ENCODE data around the gene DMKN.

DMKN gene, protein sequence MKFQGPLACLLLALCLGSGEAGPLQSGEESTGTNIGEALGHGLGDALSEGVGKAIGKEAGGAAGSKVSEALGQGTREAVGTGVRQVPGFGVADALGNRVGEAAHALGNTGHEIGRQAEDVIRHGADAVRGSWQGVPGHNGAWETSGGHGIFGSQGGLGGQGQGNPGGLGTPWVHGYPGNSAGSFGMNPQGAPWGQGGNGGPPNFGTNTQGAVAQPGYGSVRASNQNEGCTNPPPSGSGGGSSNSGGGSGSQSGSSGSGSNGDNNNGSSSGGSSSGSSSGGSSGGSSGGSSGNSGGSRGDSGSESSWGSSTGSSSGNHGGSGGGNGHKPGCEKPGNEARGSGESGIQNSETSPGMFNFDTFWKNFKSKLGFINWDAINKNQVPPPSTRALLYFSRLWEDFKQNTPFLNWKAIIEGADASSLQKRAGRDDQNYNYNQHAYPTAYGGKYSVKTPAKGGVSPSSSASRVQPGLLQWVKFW

DNA sequence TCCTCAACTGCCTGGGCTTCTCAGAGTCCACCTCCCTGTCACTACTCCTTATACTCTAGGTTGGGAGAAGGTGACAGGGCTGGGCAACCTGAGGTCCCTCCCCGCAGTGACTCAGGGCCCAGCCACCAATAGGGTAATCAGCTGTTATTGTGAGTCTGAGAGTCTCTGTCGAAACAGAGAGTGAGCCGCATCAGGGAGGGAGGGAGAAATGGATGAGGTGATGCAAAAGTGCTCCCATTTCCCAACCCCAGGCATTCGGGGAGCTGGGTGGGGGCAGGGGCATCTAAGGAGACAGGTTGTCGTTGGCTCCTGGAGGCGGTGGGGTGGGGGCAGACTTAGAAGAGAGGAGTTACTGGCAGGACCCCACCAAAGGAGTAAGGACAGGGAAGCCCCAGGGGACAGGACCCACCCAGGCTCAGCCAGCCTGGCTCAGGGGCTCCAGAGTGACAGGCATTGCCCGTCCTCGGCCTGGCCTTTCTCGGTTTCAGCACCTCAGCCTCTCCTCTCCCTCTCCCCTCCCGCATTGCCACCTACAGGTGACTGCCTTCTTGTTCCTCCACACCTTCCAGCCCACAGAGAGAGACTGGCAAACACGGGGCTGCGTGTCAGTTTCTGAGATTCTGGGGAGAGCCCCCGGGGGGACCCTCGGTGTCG, at the start of gene DMKN:
Gene DMKN (minus strand): TSS at position 22 of the 654 bp plus-strand sequence. CDS start 174 bp downstream, outside the sequence.
- H3K4me3 ChIP-seq (ENCODE audit: low read length): no peak within 1 kb of the TSS
- TF ChIP-seq, protein P1, sequence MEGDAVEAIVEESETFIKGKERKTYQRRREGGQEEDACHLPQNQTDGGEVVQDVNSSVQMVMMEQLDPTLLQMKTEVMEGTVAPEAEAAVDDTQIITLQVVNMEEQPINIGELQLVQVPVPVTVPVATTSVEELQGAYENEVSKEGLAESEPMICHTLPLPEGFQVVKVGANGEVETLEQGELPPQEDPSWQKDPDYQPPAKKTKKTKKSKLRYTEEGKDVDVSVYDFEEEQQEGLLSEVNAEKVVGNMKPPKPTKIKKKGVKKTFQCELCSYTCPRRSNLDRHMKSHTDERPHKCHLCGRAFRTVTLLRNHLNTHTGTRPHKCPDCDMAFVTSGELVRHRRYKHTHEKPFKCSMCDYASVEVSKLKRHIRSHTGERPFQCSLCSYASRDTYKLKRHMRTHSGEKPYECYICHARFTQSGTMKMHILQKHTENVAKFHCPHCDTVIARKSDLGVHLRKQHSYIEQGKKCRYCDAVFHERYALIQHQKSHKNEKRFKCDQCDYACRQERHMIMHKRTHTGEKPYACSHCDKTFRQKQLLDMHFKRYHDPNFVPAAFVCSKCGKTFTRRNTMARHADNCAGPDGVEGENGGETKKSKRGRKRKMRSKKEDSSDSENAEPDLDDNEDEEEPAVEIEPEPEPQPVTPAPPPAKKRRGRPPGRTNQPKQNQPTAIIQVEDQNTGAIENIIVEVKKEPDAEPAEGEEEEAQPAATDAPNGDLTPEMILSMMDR (conservative IDR thresholded peaks at IDR 0.05; ENCODE audit: low read depth, low read length): peak; percentile 37
- no peak for DNase-seq (ENCODE audit: low read depth)

DNA sequence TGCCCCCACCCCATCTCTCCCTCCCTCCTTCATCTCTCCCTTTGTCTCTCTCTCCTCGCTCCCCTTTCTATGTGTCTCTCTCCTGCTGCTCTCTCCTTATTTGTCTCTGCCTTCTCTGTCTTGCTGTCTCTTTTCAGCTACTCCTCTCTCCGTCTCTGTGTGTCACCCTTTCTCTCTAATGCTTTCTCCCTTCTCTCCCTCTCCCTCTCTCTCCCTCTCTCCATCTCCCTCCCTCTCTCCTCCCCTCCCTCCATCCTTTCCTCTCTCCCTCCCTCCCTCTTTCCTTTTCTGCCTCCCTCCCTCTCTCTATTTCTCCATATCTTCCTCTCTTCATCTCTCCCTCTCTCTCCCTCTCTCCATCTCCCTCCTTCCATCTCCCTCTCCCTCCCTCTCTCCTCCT, 49.3 kb upstream of the DMKN start:
- H3K4me3 ChIP-seq (ENCODE audit: low read length): no peak overlapping the region
- no peak for DNase-seq (ENCODE audit: low read depth)
- TF ChIP-seq, protein P1 (conservative IDR thresholded peaks at IDR 0.05; ENCODE audit: low read depth, low read length): no peak

- TF ChIP-seq, protein P1 (conservative IDR thresholded peaks at IDR 0.05; ENCODE audit: low read depth, low read length): no peak
Measured at GRCh38 chr19:35562336-35562735, 48.9 kb upstream of the DMKN start.

DNA sequence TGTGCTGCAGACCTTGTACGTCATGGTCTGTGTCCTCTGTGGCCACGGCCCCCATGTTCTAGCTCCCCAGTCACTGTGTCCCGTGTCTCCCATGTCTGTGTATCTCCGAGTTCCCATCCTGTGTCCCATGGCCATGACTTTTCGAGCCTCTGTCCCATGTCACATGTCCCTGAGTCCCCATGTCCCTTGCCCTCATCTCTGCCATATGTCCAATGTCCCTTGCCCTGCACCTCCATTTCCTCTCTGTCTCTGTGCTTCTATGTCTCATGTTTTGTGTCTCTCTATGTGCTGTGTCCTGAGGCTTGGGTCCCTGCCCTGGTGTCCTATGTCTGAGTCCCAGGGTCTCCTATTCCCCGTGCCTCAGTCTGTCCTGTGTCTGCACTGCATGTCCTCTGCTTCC, 48.0 kb upstream of the DMKN start:
- no peak for DNase-seq (ENCODE audit: low read depth)
- no peak overlapping the region for H3K4me3 ChIP-seq (ENCODE audit: low read length)
- TF ChIP-seq, protein P1 (conservative IDR thresholded peaks at IDR 0.05; ENCODE audit: low read depth, low read length): no peak

More at GRCh38 chr19:35562336-35562735, 48.9 kb upstream of the DMKN start:
- DNase-seq (ENCODE audit: low read depth): no peak
- H3K4me3 ChIP-seq (ENCODE audit: low read length): no peak overlapping the region

DNA sequence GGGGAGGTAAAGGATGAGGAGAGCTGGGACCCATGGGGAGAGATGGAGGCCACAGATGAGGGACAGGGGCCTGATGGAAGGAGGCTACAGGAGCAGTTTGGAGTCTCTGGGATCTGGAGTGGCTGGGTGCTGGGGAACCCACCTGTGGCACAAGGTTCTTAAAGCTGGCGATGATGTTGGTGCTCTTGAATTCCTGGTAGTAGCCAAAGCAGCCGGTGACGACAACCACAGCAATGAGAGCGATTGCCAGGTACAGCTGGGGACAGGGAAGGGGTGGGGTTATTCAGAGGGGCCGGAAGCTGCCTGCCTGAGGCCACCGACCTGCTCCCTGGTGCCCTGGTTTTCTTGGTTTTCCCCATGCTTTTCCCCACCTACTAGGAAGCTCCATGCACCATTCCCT, 47.2 kb upstream of the DMKN start:
- no peak for DNase-seq (ENCODE audit: low read depth)
- TF ChIP-seq, protein P1 (conservative IDR thresholded peaks at IDR 0.05; ENCODE audit: low read depth, low read length): no peak

DNA sequence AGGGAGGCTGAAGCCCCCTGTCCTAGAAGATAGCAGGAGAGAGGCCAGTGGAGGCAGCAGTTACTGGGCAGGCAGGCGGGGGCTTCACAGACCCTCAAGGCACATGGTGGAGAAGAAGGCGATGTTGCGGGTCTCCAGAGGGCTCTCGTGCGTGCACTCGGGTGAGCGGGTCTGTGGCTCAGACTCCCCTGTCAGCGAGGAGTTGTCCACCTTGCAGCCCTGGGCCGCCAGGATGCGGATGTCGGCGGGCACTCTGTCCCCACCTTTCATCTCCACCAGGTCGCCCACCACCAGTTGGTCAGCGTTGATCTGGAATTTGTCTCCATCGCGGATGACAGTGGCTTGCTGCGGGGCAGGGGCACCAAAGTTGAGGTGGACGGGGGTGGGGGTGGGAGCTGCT, 46.8 kb upstream of the DMKN start:
- TF ChIP-seq, protein P1 (conservative IDR thresholded peaks at IDR 0.05; ENCODE audit: low read depth, low read length): no peak
- DNase-seq (ENCODE audit: low read depth): no peak
- no peak overlapping the region for H3K4me3 ChIP-seq (ENCODE audit: low read length)

More for the DNA sequence above, 47.2 kb upstream of the DMKN start:
- H3K4me3 ChIP-seq (ENCODE audit: low read length): no peak overlapping the region

Data from retinal pigment epithelial cell (primary cell).